HL-60/S4 treated with retinoic acid at 250 ng/mL for 4 days and 3 days (cell line): Measurements from ENCODE around the gene ZNF224.
"Not testable (repeated sequence)": the region's sequence is repeated elsewhere in the genome, so short reads cannot be mapped to it uniquely, and the experiment has no call there.

Experiments used
- in situ Hi-C: fragments of 300-500 bp; cut with MboI; formaldehyde crosslinking; loops from 2 replicates; pipeline ENCODE4 v1.7.0; 2022; ENCODE audit warnings: low sequenced_read_pairs

The ZNF224 gene

GRCh38 chr19:44121162-44121561 is 27.0 kb downstream of the ZNF224 start:
- in situ Hi-C loops: not testable (repeated sequence)

DNA sequence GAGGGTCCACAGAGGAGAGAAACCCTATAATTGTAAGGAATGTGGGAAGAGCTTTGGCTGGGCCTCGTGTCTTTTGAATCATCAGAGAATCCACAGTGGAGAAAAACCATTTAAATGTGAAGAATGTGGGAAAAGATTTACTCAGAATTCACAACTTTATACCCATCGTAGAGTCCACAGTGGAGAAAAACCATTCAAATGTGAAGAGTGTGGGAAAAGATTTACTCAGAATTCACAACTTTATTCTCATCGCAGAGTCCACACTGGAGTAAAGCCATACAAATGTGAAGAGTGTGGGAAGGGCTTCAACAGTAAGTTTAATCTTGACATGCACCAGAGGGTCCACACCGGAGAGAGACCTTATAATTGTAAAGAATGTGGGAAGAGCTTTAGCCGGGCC is 37.8 kb downstream of the ZNF224 start:
- in situ Hi-C loops: no loop called here

DNA sequence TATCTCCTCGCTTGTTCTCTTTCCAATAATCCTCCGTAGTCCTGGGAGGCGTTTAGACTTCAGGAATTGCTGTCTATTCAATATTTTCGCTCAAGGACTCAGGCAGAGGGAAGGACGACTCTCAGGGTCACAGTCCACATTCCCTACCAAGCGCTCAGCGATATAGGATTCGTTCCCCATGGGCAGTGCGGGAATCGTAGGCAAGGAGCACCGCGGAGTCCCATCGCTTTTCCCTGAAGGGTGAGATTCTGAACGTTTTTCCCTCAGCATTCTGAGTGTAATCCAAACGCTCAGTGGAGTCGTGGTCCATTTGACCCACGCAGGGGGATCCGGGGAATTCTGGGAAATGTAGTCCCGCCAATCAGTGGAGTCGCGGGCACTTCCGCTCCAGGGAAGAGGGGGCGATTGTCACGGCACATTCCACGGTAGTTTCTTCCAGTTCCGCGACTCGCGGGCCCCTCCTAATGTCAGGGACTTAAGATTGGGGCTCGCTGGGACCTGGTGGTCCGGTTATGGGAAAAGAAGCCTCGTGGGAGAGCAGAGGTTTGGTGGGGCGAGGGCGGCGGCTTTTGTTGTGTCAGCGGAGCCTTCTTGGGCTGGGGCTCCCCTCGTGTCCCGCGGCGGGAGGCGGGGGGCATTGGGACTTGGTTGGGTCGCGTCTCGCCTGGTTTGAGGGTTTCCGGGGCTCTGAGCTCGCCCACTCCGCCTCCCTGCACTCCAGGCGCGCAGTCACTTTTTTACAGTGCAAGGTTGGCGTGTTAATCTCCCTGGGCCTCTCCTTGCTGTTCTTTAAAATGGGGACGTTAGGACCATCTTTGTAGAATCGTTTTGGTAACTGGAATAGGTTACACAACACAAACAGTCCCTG is 47.3 kb downstream of the ZNF224 start, which contains the start of gene ZNF234:
Gene ZNF234, plus strand, starts transcription at position 364 of the 868 bp plus-strand sequence. CDS start 3,079 bp downstream, outside the sequence.
- in situ Hi-C loops: no loop called here

- in situ Hi-C loops: no loop called here
Measured at GRCh38 chr19:44142059-44142433, 47.9 kb downstream of the ZNF224 start.

DNA sequence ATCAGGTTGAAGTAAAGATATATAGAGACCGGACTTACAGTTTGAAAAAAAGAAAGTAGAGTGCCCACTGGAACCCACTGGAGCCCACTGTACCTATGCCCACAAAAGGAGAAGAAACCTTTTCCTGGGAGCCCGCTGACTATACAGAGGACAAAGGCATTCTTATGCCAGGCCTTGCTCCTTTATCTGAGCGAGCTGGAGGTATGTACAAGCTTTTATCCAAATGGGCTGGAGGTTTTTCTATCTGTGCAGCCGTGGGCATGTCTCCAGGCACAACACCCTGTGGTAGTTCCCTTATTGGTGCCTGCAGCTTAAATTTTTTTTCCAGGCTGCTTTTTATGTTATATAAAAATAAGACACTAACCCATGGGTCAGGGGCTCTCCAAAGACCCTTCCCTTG is 55.6 kb downstream of the ZNF224 start:
- in situ Hi-C loops: no loop called here

DNA sequence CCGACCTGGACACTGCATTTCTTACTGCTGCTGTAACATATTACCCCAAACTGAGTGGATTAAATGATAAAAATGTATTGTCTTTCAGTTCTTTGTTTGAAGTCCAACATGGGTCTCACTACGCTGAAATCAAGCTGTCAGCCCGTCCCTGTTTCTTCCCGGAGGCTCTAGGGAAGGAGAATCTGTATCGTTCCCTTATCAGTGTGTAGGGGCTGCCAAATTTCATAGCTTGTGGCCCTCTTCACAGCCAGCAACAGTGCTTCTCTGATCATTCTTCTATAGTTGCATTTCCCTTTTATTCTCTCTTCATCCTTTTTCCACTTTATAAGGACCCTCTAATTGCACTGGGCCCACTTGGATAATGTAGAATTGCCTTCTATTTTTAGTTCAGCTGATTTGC is 57.3 kb downstream of the ZNF224 start:
- in situ Hi-C loops: no loop called here

- in situ Hi-C loops: no loop called here
Measured at GRCh38 chr19:44156475-44156874, 62.3 kb downstream of the ZNF224 start.
